Measurements from ENCODE around the gene GATA3. TPM values are rescaled to one million over a fixed set of nuclear protein-coding genes. Genes with fewer than 3 reads are reported as not detected.

The GATA3 gene
- total and polyA plus RNA-seq, 2 experiments from 2014 or later, result 2.4 to 15.4 TPM

DNA sequence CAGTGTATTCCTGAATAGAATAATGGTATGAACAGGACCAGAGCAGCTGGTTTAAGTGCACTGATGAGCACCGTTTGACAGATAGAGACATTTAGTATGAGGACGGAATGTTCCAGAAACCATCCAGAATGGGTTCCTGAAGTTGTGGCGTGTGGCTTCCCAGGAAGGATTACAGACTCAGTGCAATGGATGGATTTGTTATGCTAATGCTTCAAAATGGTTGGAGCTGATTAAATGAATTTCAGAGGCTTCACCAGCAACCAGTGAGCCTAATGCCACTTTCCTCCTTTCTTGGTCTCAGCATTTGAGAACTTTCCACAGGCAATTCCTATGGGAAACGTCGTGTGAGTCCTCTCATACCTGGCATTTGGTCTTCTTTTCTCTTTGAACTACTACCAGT lies 9.9 kb downstream of the GATA3 start:
- Histone ChIP-seq H2AFZ (no peak overlapping the region), H3K36me3 (replicated peaks; ENCODE audit: insufficient read depth, low read depth) (no peaks in the 10 kb centered on the region), H3K9me3 (ENCODE audit: low read depth) (no peaks in the 10 kb centered on the region), H4K20me1 (ENCODE audit: insufficient read depth, poor library complexity, severe bottlenecking) (no peaks in the 10 kb centered on the region), H3K4me3 (no peak overlapping the region), H3K9me2 (replicated peaks; ENCODE audit: insufficient read depth) (no peaks in the 10 kb centered on the region), H3K79me2 (no peaks in the 10 kb centered on the region), H3K4me2 (no peak overlapping the region), H3K4me1 (ENCODE audit: insufficient read depth) (peaks cover 11% of the 10 kb centered on the region), H3K27me3 (peaks cover 48% of the 10 kb centered on the region), H3K27ac (no peak overlapping the region)
- TF ChIP-seq, protein P1, sequence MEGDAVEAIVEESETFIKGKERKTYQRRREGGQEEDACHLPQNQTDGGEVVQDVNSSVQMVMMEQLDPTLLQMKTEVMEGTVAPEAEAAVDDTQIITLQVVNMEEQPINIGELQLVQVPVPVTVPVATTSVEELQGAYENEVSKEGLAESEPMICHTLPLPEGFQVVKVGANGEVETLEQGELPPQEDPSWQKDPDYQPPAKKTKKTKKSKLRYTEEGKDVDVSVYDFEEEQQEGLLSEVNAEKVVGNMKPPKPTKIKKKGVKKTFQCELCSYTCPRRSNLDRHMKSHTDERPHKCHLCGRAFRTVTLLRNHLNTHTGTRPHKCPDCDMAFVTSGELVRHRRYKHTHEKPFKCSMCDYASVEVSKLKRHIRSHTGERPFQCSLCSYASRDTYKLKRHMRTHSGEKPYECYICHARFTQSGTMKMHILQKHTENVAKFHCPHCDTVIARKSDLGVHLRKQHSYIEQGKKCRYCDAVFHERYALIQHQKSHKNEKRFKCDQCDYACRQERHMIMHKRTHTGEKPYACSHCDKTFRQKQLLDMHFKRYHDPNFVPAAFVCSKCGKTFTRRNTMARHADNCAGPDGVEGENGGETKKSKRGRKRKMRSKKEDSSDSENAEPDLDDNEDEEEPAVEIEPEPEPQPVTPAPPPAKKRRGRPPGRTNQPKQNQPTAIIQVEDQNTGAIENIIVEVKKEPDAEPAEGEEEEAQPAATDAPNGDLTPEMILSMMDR (IDR thresholded peaks at IDR 0.05; ENCODE audit: poor library complexity), result no peak
- TF ChIP-seq EZH2phosphoT487 (IDR thresholded peaks at IDR 0.05; ENCODE audit: low read depth, severe bottlenecking, unreplicated experiment) (no peak), EZH2 (IDR thresholded peaks at IDR 0.05; ENCODE audit: borderline replicate concordance) (no peak)
- 55% methylated on average over 5 of the region's 5 CpGs for WGBS (ENCODE audit: low lambda C conversion rate, missing lambda C conversion rate)
- no peak for DNase-seq (ENCODE audit: low spot score)

DNA sequence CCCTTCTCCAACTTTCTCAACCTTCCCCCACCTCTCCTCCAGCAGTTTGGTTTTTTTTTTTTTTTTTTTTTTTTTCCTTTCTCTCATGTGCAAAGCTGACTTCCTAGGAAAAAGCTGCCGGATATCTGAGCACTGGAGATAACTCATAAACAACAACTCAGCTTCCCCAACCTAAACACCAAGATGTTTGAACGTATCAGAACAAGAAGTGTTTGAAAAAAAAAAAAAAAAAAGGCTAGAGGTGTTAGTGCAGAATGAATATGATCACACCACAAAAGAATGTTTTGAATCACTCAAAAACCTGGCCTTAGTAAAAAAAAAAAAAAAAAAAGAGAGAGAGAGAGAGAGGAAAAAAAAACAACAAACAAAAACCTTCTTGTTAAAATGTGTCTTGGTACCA lies 11.2 kb downstream of the GATA3 start:
- Histone ChIP-seq H3K27ac (no peak overlapping the region), H3K27me3 (peaks cover 38% of the 10 kb centered on the region), H3K36me3 (replicated peaks; ENCODE audit: insufficient read depth, low read depth) (no peaks in the 10 kb centered on the region), H4K20me1 (ENCODE audit: insufficient read depth, poor library complexity, severe bottlenecking) (no peaks in the 10 kb centered on the region), H2AFZ (no peak overlapping the region), H3K79me2 (no peaks in the 10 kb centered on the region), H3K4me1 (ENCODE audit: insufficient read depth) (peaks cover 4% of the 10 kb centered on the region), H3K4me2 (no peak overlapping the region), H3K9me2 (replicated peaks; ENCODE audit: insufficient read depth) (no peaks in the 10 kb centered on the region), H3K4me3 (no peak overlapping the region), H3K9me3 (ENCODE audit: low read depth) (no peaks in the 10 kb centered on the region)
- 45% methylated on average over 2 of the region's 2 CpGs for WGBS (ENCODE audit: low lambda C conversion rate, missing lambda C conversion rate)
- no peak for TF ChIP-seq EZH2phosphoT487 (IDR thresholded peaks at IDR 0.05; ENCODE audit: low read depth, severe bottlenecking, unreplicated experiment)
- TF ChIP-seq EZH2 (IDR thresholded peaks at IDR 0.05; ENCODE audit: borderline replicate concordance), result no peak
- TF ChIP-seq, protein P1 (IDR thresholded peaks at IDR 0.05; ENCODE audit: poor library complexity), result no peak
- DNase-seq (ENCODE audit: low spot score), result no peak

DNA sequence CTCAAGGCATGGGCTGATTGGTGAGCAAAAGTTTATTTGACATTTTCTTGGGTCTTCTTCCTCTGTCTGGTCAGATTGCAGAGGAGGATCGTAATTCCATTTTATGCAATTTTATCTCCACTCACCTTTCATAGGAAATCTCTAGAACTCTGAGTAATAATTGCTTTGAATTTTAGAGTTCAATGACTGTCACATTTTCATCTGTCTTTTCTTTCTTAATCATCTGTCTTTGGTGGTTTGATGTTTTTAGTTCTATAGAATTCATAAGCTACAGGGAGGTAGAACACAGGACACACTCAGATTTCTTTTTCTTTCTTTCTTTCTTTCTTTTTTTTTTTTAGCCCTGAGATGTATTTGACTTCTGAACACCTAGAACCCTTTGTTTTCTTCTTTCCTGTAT lies 11.6 kb downstream of the GATA3 start:
- H3K79me2 ChIP-seq, result no peaks in the 10 kb centered on the region
- 91% methylated on average over 1 of the region's 1 CpG for WGBS (ENCODE audit: low lambda C conversion rate, missing lambda C conversion rate)
- H3K27me3 ChIP-seq, result peaks cover 34% of the 10 kb centered on the region
- H3K9me2 ChIP-seq (replicated peaks; ENCODE audit: insufficient read depth), result no peaks in the 10 kb centered on the region
- no peak overlapping the region for H2AFZ ChIP-seq
- H3K4me3 ChIP-seq, result no peak overlapping the region
- H3K4me2 ChIP-seq, result no peak overlapping the region
- H4K20me1 ChIP-seq (ENCODE audit: insufficient read depth, poor library complexity, severe bottlenecking), result no peaks in the 10 kb centered on the region
- no peak for DNase-seq (ENCODE audit: low spot score)
- H3K9me3 ChIP-seq (ENCODE audit: low read depth), result no peaks in the 10 kb centered on the region
- TF ChIP-seq EZH2phosphoT487 (IDR thresholded peaks at IDR 0.05; ENCODE audit: low read depth, severe bottlenecking, unreplicated experiment) (no peak), EZH2 (IDR thresholded peaks at IDR 0.05; ENCODE audit: borderline replicate concordance) (no peak)
- TF ChIP-seq, protein P1 (IDR thresholded peaks at IDR 0.05; ENCODE audit: poor library complexity), result no peak
- no peak overlapping the region for H3K27ac ChIP-seq
- H3K4me1 ChIP-seq (ENCODE audit: insufficient read depth), result no peaks in the 10 kb centered on the region
- no peaks in the 10 kb centered on the region for H3K36me3 ChIP-seq (replicated peaks; ENCODE audit: insufficient read depth, low read depth)

DNA sequence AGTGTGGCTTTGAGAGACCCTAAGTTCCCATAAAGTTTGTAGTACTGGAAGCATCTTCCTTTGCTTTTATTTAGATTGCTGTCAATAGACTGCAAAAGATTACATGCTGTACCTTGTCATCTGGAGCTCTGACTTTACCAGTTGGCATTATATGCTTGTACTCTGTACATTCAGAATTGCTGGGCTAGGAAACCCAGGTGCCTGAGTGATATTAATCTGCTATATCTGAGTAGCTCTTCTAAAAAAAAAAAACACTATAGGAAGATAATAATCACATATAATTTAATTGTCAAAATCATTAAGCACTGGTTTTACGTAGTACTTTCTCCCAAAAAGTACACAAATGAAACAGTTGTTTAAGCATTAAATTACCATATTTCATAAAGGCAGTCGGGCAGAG lies 12.3 kb downstream of the GATA3 start:
- Histone ChIP-seq H3K9me3 (ENCODE audit: low read depth) (no peaks in the 10 kb centered on the region), H3K79me2 (no peaks in the 10 kb centered on the region), H3K4me1 (ENCODE audit: insufficient read depth) (no peaks in the 10 kb centered on the region), H3K27ac (no peak overlapping the region), H3K9me2 (replicated peaks; ENCODE audit: insufficient read depth) (no peaks in the 10 kb centered on the region), H3K36me3 (replicated peaks; ENCODE audit: insufficient read depth, low read depth) (no peaks in the 10 kb centered on the region), H3K27me3 (peaks cover 28% of the 10 kb centered on the region), H4K20me1 (ENCODE audit: insufficient read depth, poor library complexity, severe bottlenecking) (no peaks in the 10 kb centered on the region), H3K4me2 (no peak overlapping the region), H2AFZ (no peak overlapping the region), H3K4me3 (no peak overlapping the region)
- 92% methylated on average over 2 of the region's 2 CpGs for WGBS (ENCODE audit: low lambda C conversion rate, missing lambda C conversion rate)
- TF ChIP-seq, protein P1 (IDR thresholded peaks at IDR 0.05; ENCODE audit: poor library complexity), result no peak
- TF ChIP-seq EZH2phosphoT487 (IDR thresholded peaks at IDR 0.05; ENCODE audit: low read depth, severe bottlenecking, unreplicated experiment) (no peak), EZH2 (IDR thresholded peaks at IDR 0.05; ENCODE audit: borderline replicate concordance) (no peak)
- no peak for DNase-seq (ENCODE audit: low spot score)

Data from hepatocyte (in vitro differentiated cells).